IMR-90 (cell line): ENCODE measurements around the gene CASP2. TPM values are rescaled to one million over a fixed set of nuclear protein-coding genes. Genes with fewer than 3 reads are reported as not detected.

Source experiments
- ATAC-seq: fragments of 200-7000 bp; cut with Tn5 transposase; 2 replicates; pipeline ENCODE4 v1.9.1; 2020; ENCODE audit warnings: low read depth, mild to moderate bottlenecking, moderate library complexity
- BruUV-seq: library from RNA; stranded (reverse); fragments of 400-500 nt; replicated peaks from 2 replicates; lab custom pipeline; 2021; lab: Mats Ljungman, UMichigan
- CTCF ChIA-PET: fragments of 300-600 bp; formaldehyde crosslinking; extraction: SDS; loops from one replicate; lab custom pipeline; 2021; ENCODE audit warnings: antibody characterized with exemption; lab: Yijun Ruan, JAX
- POLR2A ChIA-PET: fragments of 300-600 bp; sonication (Branson Sonifier 250); formaldehyde crosslinking; loops from one replicate; lab custom pipeline; 2022; ENCODE audit warnings: antibody characterized with exemption; ENCODE audit not compliant: unreplicated experiment; lab: Charles Lee
- DNase-seq: peaks from one replicate; pipeline ENCODE4 v3.0.0; 2013
- H2AFZ ChIP-seq: replicated peaks from 2 replicates; pipeline ENCODE3; 2013; ENCODE audit warnings: low read length, mild to moderate bottlenecking; ENCODE audit not compliant: poor library complexity
- H2AK5ac ChIP-seq: 2 replicates; pipeline ENCODE4 v1.6.1; 2013; ENCODE audit warnings: low read depth, low read length, inconsistent platforms
- H2AK9ac ChIP-seq: replicated peaks from 2 replicates; pipeline ENCODE3; 2013; ENCODE audit warnings: mild to moderate bottlenecking, low read depth, low read length, moderate library complexity; ENCODE audit not compliant: poor library complexity
- H2BK120ac ChIP-seq: 2 replicates; pipeline ENCODE4 v1.6.1; 2013; ENCODE audit warnings: low read depth, low read length, inconsistent platforms
- H2BK15ac ChIP-seq: 3 replicates; pipeline ENCODE4 v1.6.1; 2013; ENCODE audit warnings: low read depth, low read length, inconsistent platforms
- H2BK20ac ChIP-seq: 2 replicates; pipeline ENCODE4 v1.6.1; 2013; ENCODE audit warnings: low read depth, mild to moderate bottlenecking, inconsistent platforms, low read length, moderate library complexity
- H2BK5ac ChIP-seq: 2 replicates; pipeline ENCODE4 v1.6.1; 2013; ENCODE audit warnings: mild to moderate bottlenecking, low read depth, low read length, inconsistent platforms; ENCODE audit not compliant: poor library complexity, severe bottlenecking
- H3K14ac ChIP-seq: replicated peaks from 2 replicates; pipeline ENCODE4 v1.6.1; 2013; ENCODE audit warnings: low read depth, low read length, inconsistent platforms
- H3K18ac ChIP-seq: 2 replicates; pipeline ENCODE4 v1.6.1; 2013; ENCODE audit warnings: low read depth, low read length, control low read depth
- H3K23ac ChIP-seq: 2 replicates; pipeline ENCODE4 v1.6.1; 2013; ENCODE audit warnings: low read depth, low read length, inconsistent platforms
- H3K27ac ChIP-seq: 2 replicates; pipeline ENCODE4 v1.5.1; 2013; ENCODE audit warnings: mild to moderate bottlenecking, control low read depth, low read length; ENCODE audit not compliant: insufficient read depth
- H3K27me3 ChIP-seq: 2 replicates; pipeline ENCODE4 v1.6.1; 2013; ENCODE audit warnings: low read length; ENCODE audit not compliant: control insufficient read depth, insufficient read depth
- H3K36me3 ChIP-seq: 2 replicates; pipeline ENCODE4 v1.6.1; 2013; ENCODE audit warnings: low read length, mixed read lengths; ENCODE audit not compliant: control insufficient read depth, insufficient read depth
- H3K4ac ChIP-seq: 2 replicates; pipeline ENCODE4 v1.6.1; 2013; ENCODE audit warnings: low read depth, low read length, inconsistent platforms
- H3K4me1 ChIP-seq: 2 replicates; pipeline ENCODE4 v1.6.1; 2013; ENCODE audit warnings: low read length, mixed read lengths; ENCODE audit not compliant: control insufficient read depth, insufficient read depth
- H3K4me2 ChIP-seq: 2 replicates; pipeline ENCODE4 v1.6.1; 2013; ENCODE audit warnings: low read depth, mild to moderate bottlenecking, control low read depth, low read length, moderate library complexity
- H3K4me3 ChIP-seq: 2 replicates; pipeline ENCODE4 v1.5.1; 2013; ENCODE audit warnings: low read depth, mild to moderate bottlenecking, control low read depth, low read length, moderate library complexity; ENCODE audit not compliant: insufficient read depth
- H3K56ac ChIP-seq: 2 replicates; pipeline ENCODE4 v1.6.1; 2013; ENCODE audit warnings: low read length, inconsistent platforms; ENCODE audit not compliant: insufficient read depth; ENCODE audit errors: extremely low read depth
- H3K79me1 ChIP-seq, 2 experiments: 2 replicates each; pipeline ENCODE4 v1.6.1; 2013; ENCODE audit warnings: low read length in 2 of 2, inconsistent platforms in 1 of 2, low read depth in 1 of 2
- H3K9ac ChIP-seq: 2 replicates; pipeline ENCODE4 v1.6.1; 2013; ENCODE audit warnings: low read depth, low read length, control low read depth
- H3K9me1 ChIP-seq: 2 replicates; pipeline ENCODE4 v1.6.1; 2013; ENCODE audit warnings: low read length, inconsistent platforms; ENCODE audit not compliant: insufficient read depth
- H3K9me3 ChIP-seq: 2 replicates; pipeline ENCODE4 v1.6.1; 2013; ENCODE audit warnings: low read length; ENCODE audit not compliant: control insufficient read depth, insufficient read depth
- H4K20me1 ChIP-seq: 2 replicates; pipeline ENCODE4 v1.6.1; 2013; ENCODE audit warnings: low read length, inconsistent platforms; ENCODE audit not compliant: insufficient read depth
- H4K5ac ChIP-seq: 2 replicates; pipeline ENCODE4 v1.6.1; 2013; ENCODE audit warnings: mild to moderate bottlenecking, low read depth, low read length, control low read depth
- H4K8ac ChIP-seq, 2 experiments: 2 replicates each; pipeline ENCODE4 v1.6.1; 2013; ENCODE audit warnings: low read depth in 2 of 2, low read length in 2 of 2, control low read depth in 1 of 2, inconsistent platforms in 1 of 2
- H4K91ac ChIP-seq: 2 replicates; pipeline ENCODE4 v1.6.1; 2013; ENCODE audit warnings: low read depth, low read length, inconsistent platforms; ENCODE audit not compliant: insufficient read depth
- MXI1 ChIP-seq: IDR thresholded peaks from 2 replicates; pipeline ENCODE4 v1.6.1; 2012; ENCODE audit warnings: low read depth, mild to moderate bottlenecking, low read length, moderate library complexity, borderline replicate concordance
- RAD21 ChIP-seq: IDR thresholded peaks from 2 replicates; pipeline ENCODE4 v1.6.1; 2012; ENCODE audit warnings: low read length, improper control_type of control experiment
- USF2 ChIP-seq: fragments of 150-350 bp; IDR thresholded peaks from 2 replicates; pipeline ENCODE4 v1.6.1; 2017; ENCODE audit warnings: mild to moderate bottlenecking, antibody characterized with exemption, low read length, low read depth
- WGBS, 2 experiments: methylation state at CpG; one replicate each; pipeline versions ENCODE4 v1.1.5 to v1.1.7; 2013; ENCODE audit warnings: missing lambda C conversion rate in 2 of 2; ENCODE audit not compliant: insufficient read length in 1 of 2; ENCODE audit errors: extremely low coverage in 2 of 2; 5-methylcytosine and 5-hydroxymethylcytosine counted together
- dilution Hi-C: fragments of 300-500 bp; cut with HindIII; formaldehyde crosslinking; loops from one replicate; pipeline ENCODE4 v1.14.3; 2018; ENCODE audit warnings: low sequenced_read_pairs; ENCODE audit not compliant: unreplicated experiment
- in situ Hi-C: fragments of 300-500 bp; cut with MboI; formaldehyde crosslinking; loops from 3 replicates; pipeline ENCODE4 v1.14.3; 2019; ENCODE audit warnings: low sequenced_read_pairs, inconsistent platforms, mixed read lengths
- intact Hi-C: fragments of 100-400 bp; cut with micrococcal nuclease; formaldehyde crosslinking; loops from 2 replicates; pipeline ENCODE4 v1.10.0; 2022
- polyA plus RNA-seq, 3 experiments: library from polyadenylated mRNA; depleted of rRNA; stranded (reverse); fragments of >200 nt; gene quantifications; 2 replicates each; pipeline ENCODE4 v1.2.3, GENCODE V29; 2012; ENCODE audit warnings: low replicate concordance in 1 of 3
- total RNA-seq: library from RNA; depleted of rRNA; stranded (reverse); fragments of >200 nt; gene quantifications from 2 replicates; pipeline ENCODE4 v1.2.3, GENCODE V29; 2012

The CASP2 gene
- total and polyA plus RNA-seq, 2 of the 4 experiments (the other 2 are of a cell fraction), result 15.4 to 25.6 TPM

- Histone ChIP-seq H4K20me1 (no peaks in the 10 kb centered on the region), H3K56ac (no peak overlapping the region), H3K4me1 (peaks cover 2% of the 10 kb centered on the region), H2BK120ac (no peak overlapping the region), H3K4me3 (no peak overlapping the region), H3K36me3 (no peaks in the 10 kb centered on the region; the same call in 1 of the 2 replicates), H3K9me1 (peaks cover 4% of the 10 kb centered on the region; the same call in 1 of the 2 replicates), H4K91ac (no peak overlapping the region), H3K27ac (no peak overlapping the region), H2BK20ac (no peak overlapping the region), H3K9ac (no peak overlapping the region), H3K4me2 (no peak overlapping the region), H2AK5ac (no peak overlapping the region), H4K5ac (no peak overlapping the region), H3K27me3 (no peaks in the 10 kb centered on the region), H4K8ac (no peak overlapping the region), H3K79me1 (peaks cover 0 to 11% of the 10 kb centered on the region in 2 experiments; a peak in 3 of 4 replicates), H3K14ac (no peak overlapping the region), H3K18ac (no peak overlapping the region), H2BK15ac (no peak overlapping the region), H2AFZ (no peak overlapping the region), H3K4ac (no peak overlapping the region), H3K9me3 (no peaks in the 10 kb centered on the region), H2BK5ac (no peak overlapping the region), H2AK9ac (no peak overlapping the region), H3K23ac (no peak overlapping the region)
- no CpG with 5 or more reads among the region's 2 CpGs for WGBS, 2 experiments
- ATAC-seq (no peak), DNase-seq (no peak)
- BruUV-seq, result no TSS peak
- intact Hi-C loops, result loop anchor here (5.0 kb wide), 1 partner anchor 153 kb away; no protein-coding TSS in a partner anchor
- dilution Hi-C loops, result no loop called here
- TF ChIP-seq RAD21, result no peak
- no peak for TF ChIP-seq USF2
- TF ChIP-seq MXI1, result no peak
- ChIA-PET CTCF (no interaction called here), POLR2A (interaction anchor here (0.7 kb wide), 1 partner anchor 23 kb away, joined by 6 read pairs; no protein-coding TSS in a partner anchor)
- in situ Hi-C loops, result no loop called here
Observed at GRCh38 chr7:143259765-143260164, 28.4 kb upstream of the CASP2 start.
